B cell (primary cell): ENCODE data around the gene CGB1. TPM values are rescaled to one million over a fixed set of nuclear protein-coding genes. Genes with fewer than 3 reads are reported as not detected.

Experiments
- ATAC-seq: fragments of 200-7000 bp; cut with Tn5 transposase; one replicate; pipeline ENCODE4 v1.10.0; 2021; ENCODE audit warnings: low read depth, mild to moderate bottlenecking, moderate number of reproducible peaks, moderate library complexity
- CTCF ChIA-PET: fragments of 350-600 bp; sonication (Branson Sonifier 250); formaldehyde crosslinking; loops from one replicate; lab custom pipeline; 2021; ENCODE audit warnings: antibody characterized with exemption, inconsistent platforms; lab: Charles Lee
- POLR2A ChIA-PET: fragments of 350-600 bp; sonication (Branson Sonifier 250); formaldehyde crosslinking; loops from one replicate; lab custom pipeline; 2021; ENCODE audit warnings: antibody characterized with exemption; lab: Charles Lee
- DNase-seq: peaks from one replicate; pipeline ENCODE4 v3.0.0; 2013
- H2AFZ ChIP-seq: 2 replicates; pipeline ENCODE4 v1.6.1; 2012; ENCODE audit warnings: mild to moderate bottlenecking, low read depth, low read length; ENCODE audit not compliant: insufficient read depth, poor library complexity, severe bottlenecking
- H3K27ac ChIP-seq, 2 donors: 1 replicate in 1 of 2; 2 replicates in 1 of 2; pipeline ENCODE4 v1.5.1; 2012 to 2013; ENCODE audit warnings: low read length in 2 of 2, mild to moderate bottlenecking in 2 of 2, moderate library complexity in 1 of 2
- H3K27me3 ChIP-seq, 4 experiments: fragments of 200-600 bp in 1 of 4; sonication (generic) in 1 of 4; replicated peaks in 1 of 4; 1 replicate in 2 of 4; 2 replicates in 2 of 4; pipeline versions ENCODE4 v1.6.1 to v1.7.0; 2013 to 2016; ENCODE audit warnings: low read length in 3 of 4, mild to moderate bottlenecking in 2 of 4, mixed read lengths in 1 of 4, moderate library complexity in 1 of 4; ENCODE audit not compliant: insufficient read depth in 4 of 4, control insufficient read depth in 3 of 4; ENCODE audit errors: control extremely low read depth in 1 of 4
- H3K36me3 ChIP-seq, 2 experiments: replicated peaks in 1 of 2; 1 replicate in 1 of 2; 2 replicates in 1 of 2; pipeline versions ENCODE4 v1.6.1 to v1.7.1; 2013; ENCODE audit warnings: low read length in 1 of 2; ENCODE audit not compliant: insufficient read depth in 2 of 2, control insufficient read depth in 1 of 2; ENCODE audit errors: control extremely low read depth in 1 of 2, extremely low read depth in 1 of 2
- H3K4me1 ChIP-seq, 2 donors: fragments of 200-600 bp in 1 of 2; sonication (generic) in 1 of 2; 1 replicate in 1 of 2; 2 replicates in 1 of 2; pipeline versions ENCODE4 v1.5.1 to v1.6.1; 2013 to 2017; ENCODE audit warnings: low read length in 2 of 2; ENCODE audit not compliant: control insufficient read depth in 2 of 2, insufficient read depth in 2 of 2
- H3K4me2 ChIP-seq: replicated peaks from 2 replicates; pipeline ENCODE3; 2012; ENCODE audit warnings: mild to moderate bottlenecking, low read depth, low read length; ENCODE audit not compliant: poor library complexity, severe bottlenecking
- H3K4me3 ChIP-seq, 5 experiments: fragments of 200-600 bp in 1 of 5; sonication (generic) in 1 of 5; 1 replicate in 3 of 5; 2 replicates in 2 of 5; pipeline versions ENCODE4 v1.5.1 to v1.7.0; 2011 to 2016; ENCODE audit warnings: low read length in 4 of 5, mild to moderate bottlenecking in 4 of 5, low read depth in 2 of 5, control low read depth in 1 of 5, moderate library complexity in 1 of 5; ENCODE audit not compliant: insufficient read depth in 1 of 5; ENCODE audit errors: control extremely low read depth in 1 of 5, extremely low read depth in 1 of 5
- H3K79me2 ChIP-seq: fragments of 200-600 bp; sonication (generic); one replicate; pipeline ENCODE4 v1.6.0; 2016; ENCODE audit warnings: low read length; ENCODE audit not compliant: control insufficient read depth, insufficient read depth
- H3K9ac ChIP-seq: fragments of 200-600 bp; sonication (generic); 2 replicates; pipeline ENCODE4 v1.6.1; 2017; ENCODE audit warnings: mild to moderate bottlenecking, low read length, moderate library complexity
- H3K9me3 ChIP-seq, 3 donors: one replicate each; pipeline versions ENCODE4 v1.6.1 to v1.7.1; 2013; ENCODE audit warnings: low read length in 2 of 3; ENCODE audit not compliant: control insufficient read depth in 2 of 3, insufficient read depth in 1 of 3; ENCODE audit errors: control extremely low read depth in 1 of 3
- H4K20me1 ChIP-seq: 2 replicates; pipeline ENCODE4 v1.6.0; 2012; ENCODE audit warnings: mild to moderate bottlenecking, low read length; ENCODE audit not compliant: insufficient read depth, control insufficient read depth, poor library complexity, severe bottlenecking
- H3K27ac Mint-ChIP-seq: one replicate; pipeline ENCODE4 v1.8.0; 2021; ENCODE audit warnings: mixed read lengths
- H3K27me3 Mint-ChIP-seq: one replicate; pipeline ENCODE4 v1.8.0; 2021; ENCODE audit warnings: mixed read lengths
- H3K4me1 Mint-ChIP-seq: one replicate; pipeline ENCODE4 v1.8.0; 2021; ENCODE audit warnings: mixed read lengths
- H3K4me3 Mint-ChIP-seq: one replicate; pipeline ENCODE4 v1.8.0; 2021; ENCODE audit warnings: mixed read lengths
- H3K9me3 Mint-ChIP-seq: one replicate; pipeline ENCODE4 v1.8.0; 2022; ENCODE audit warnings: mixed read lengths; ENCODE audit not compliant: insufficient read depth
- CTCF ChIP-seq: fragments of 200-600 bp; IDR thresholded peaks from one replicate; pipeline ENCODE4 v1.8.0; 2022; ENCODE audit warnings: antibody characterized with exemption, mild to moderate bottlenecking
- EZH2 ChIP-seq: IDR thresholded peaks from 2 replicates; pipeline ENCODE4 v1.6.1; 2012; ENCODE audit warnings: borderline replicate concordance, low read depth, mild to moderate bottlenecking, moderate library complexity, low read length; ENCODE audit not compliant: insufficient read depth, poor library complexity, severe bottlenecking
- whole genome bisulfite sequencing: methylation state at CpG from one replicate; pipeline ENCODE4 v1.1.5; 2013; ENCODE audit warnings: missing lambda C conversion rate; ENCODE audit not compliant: insufficient coverage; 5-methylcytosine and 5-hydroxymethylcytosine counted together
- intact Hi-C: fragments of 100-400 bp; cut with micrococcal nuclease; formaldehyde crosslinking; loops from one replicate; pipeline ENCODE4 v1.10.0; 2022
- polyA plus RNA-seq: library from polyadenylated mRNA; depleted of rRNA; stranded (reverse); fragments of >200 nt; gene quantifications from 2 replicates; pipeline ENCODE4 v1.2.3, GENCODE V29; 2012
- total RNA-seq, 2 donors: library from RNA; stranded (reverse); fragments of 120-200 nt in 1 of 2; gene quantifications; 1 replicate in 1 of 2; 2 replicates in 1 of 2; pipeline versions ENCODE4 v1.2.3 to v1.2.4, GENCODE V29; 2013 to 2022

CGB1 gene
- total and polyA plus RNA-seq, 2 donors (not counting 1 experiment from before 2014, with no cell fraction given), result not detected

- Mint-ChIP-seq H3K4me1 (peaks cover 15% of the 10 kb centered on the region), H3K27ac (no peak overlapping the region), H3K27me3 (peaks cover 72% of the 10 kb centered on the region), H3K9me3 (peaks cover 1% of the 10 kb centered on the region), H3K4me3 (no peak overlapping the region)
- ChIA-PET CTCF (interaction anchor here (1.0 to 1.3 kb wide), 2 partner anchors 29 to 36 kb away, joined by 4 read pairs; no protein-coding TSS in a partner anchor), POLR2A (no interaction called here)
- Histone ChIP-seq H3K9ac (no peak overlapping the region), H2AFZ (no peak overlapping the region), H3K27ac (no peak overlapping the region), H3K4me1 (peaks cover 7 to 21% of the 10 kb centered on the region in 2 donors), H3K79me2 (no peaks in the 10 kb centered on the region), H3K4me3 (no peak overlapping the region), H3K27me3 (peaks cover 0 to 73% (median 35%) of the 10 kb centered on the region in 4 experiments), H3K9me3 (peaks cover 0 to 20% (median 0%) of the 10 kb centered on the region in 3 donors), H3K36me3 (no peaks in the 10 kb centered on the region), H3K4me2 (no peak overlapping the region), H4K20me1 (no peaks in the 10 kb centered on the region)
- intact Hi-C loops, result no loop called here
- TF ChIP-seq CTCF (no peak), EZH2 (no peak)
- DNase-seq (no peak), ATAC-seq (no peak)
- WGBS, result 93% methylated on average over 9 of the region's 9 CpGs
Observed at GRCh38 chr19:49069026-49069425, 32.3 kb upstream of the CGB1 start.

GRCh38 chr19:49067554-49067953, 30.9 kb upstream of the CGB1 start:
- no peak overlapping the region for H3K27ac Mint-ChIP-seq
- Histone ChIP-seq H3K4me2 (no peak overlapping the region), H3K9me3 (peaks cover 0 to 20% (median 0%) of the 10 kb centered on the region in 3 donors), H3K27me3 (peaks cover 0 to 66% (median 24%) of the 10 kb centered on the region in 4 experiments), H2AFZ (no peak overlapping the region), H3K4me3 (no peak overlapping the region), H4K20me1 (no peaks in the 10 kb centered on the region), H3K4me1 (peaks cover 0 to 9% of the 10 kb centered on the region in 2 donors), H3K36me3 (no peaks in the 10 kb centered on the region), H3K27ac (no peak overlapping the region), H3K79me2 (no peaks in the 10 kb centered on the region), H3K9ac (no peak overlapping the region)
- peaks cover 1% of the 10 kb centered on the region for H3K9me3 Mint-ChIP-seq
- ChIA-PET CTCF (no interaction called here), POLR2A (no interaction called here)
- no peak overlapping the region for H3K4me3 Mint-ChIP-seq
- no peak for TF ChIP-seq CTCF
- no peak for TF ChIP-seq EZH2
- ATAC-seq (no peak), DNase-seq (no peak)
- intact Hi-C loops, result no loop called here
- H3K4me1 Mint-ChIP-seq, result peaks cover 7% of the 10 kb centered on the region
- H3K27me3 Mint-ChIP-seq, result peaks cover 58% of the 10 kb centered on the region
- WGBS, result 61% methylated on average over 3 of the region's 3 CpGs
